HepG2 (cell line): Measurements from ENCODE around the gene GTF2IRD2. TPM values are rescaled to one million over a fixed set of nuclear protein-coding genes. Genes with fewer than 3 reads are reported as not detected.
"Not testable (repeated sequence)": the region's sequence is repeated elsewhere in the genome, so short reads cannot be mapped to it uniquely, and the experiment has no call there.

Experiments
- ATAC-seq: fragments of 200-7000 bp; cut with Tn5 transposase; 3 replicates; pipeline ENCODE4 v1.9.1; 2020; ENCODE audit warnings: mild to moderate bottlenecking, moderate library complexity
- Bru-seq: library from RNA; stranded (reverse); fragments of 400-500 nt; gene quantifications from one replicate; lab custom pipeline; 2021; lab: Mats Ljungman, UMichigan
- BruChase-seq, 2 experiments: library from RNA; stranded (reverse); fragments of 400-500 nt; gene quantifications; one replicate each; lab custom pipeline; 2021; lab: Mats Ljungman, UMichigan
- BruUV-seq: library from RNA; stranded (reverse); fragments of 400-500 nt; replicated peaks from 2 replicates; lab custom pipeline; 2021; lab: Mats Ljungman, UMichigan
- CTCF ChIA-PET: fragments of 300-600 bp; formaldehyde crosslinking; extraction: SDS; loops from one replicate; lab custom pipeline; 2021; ENCODE audit warnings: low total read pairs, inconsistent platforms, low intra/inter-chr PET ratio; lab: Yijun Ruan, JAX
- POLR2A ChIA-PET: fragments of 350-600 bp; sonication (Branson Sonifier 250); formaldehyde crosslinking; loops from one replicate; lab custom pipeline; 2020; ENCODE audit warnings: antibody characterized with exemption, inconsistent platforms; lab: Yijun Ruan, JAX
- DNase-seq: peaks from one replicate; pipeline ENCODE4 v3.0.0-alpha.2; 2015; ENCODE audit warnings: low spot score
- FAIRE-seq: peaks from 3 replicates; lab custom pipeline; 2011; peaks lifted over from hg19 to GRCh38; lab: Jason Lieb, UNC
- H2AFZ ChIP-seq: one replicate; pipeline ENCODE4 v1.6.1; 2011; ENCODE audit warnings: low read length, inconsistent platforms
- H3K27ac ChIP-seq: fragments of 300-600 bp; 3 replicates; pipeline ENCODE4 v1.8.0; 2011; ENCODE audit warnings: mixed run types, mild to moderate bottlenecking, mixed read lengths, low read length, inconsistent platforms; ENCODE audit not compliant: insufficient read depth; ENCODE audit errors: extremely low read length
- H3K27me3 ChIP-seq, 2 experiments: fragments of 200-600 bp in 1 of 2; 2 replicates in 1 of 2; 3 replicates in 1 of 2; pipeline versions ENCODE4 v1.6.0 to v1.8.0; 2011; ENCODE audit warnings: low read length in 2 of 2, mild to moderate bottlenecking in 2 of 2, moderate library complexity in 2 of 2, inconsistent platforms in 1 of 2; ENCODE audit not compliant: insufficient read depth in 2 of 2, control insufficient read depth in 1 of 2
- H3K36me3 ChIP-seq, 2 experiments: fragments of 200-600 bp in 1 of 2; replicated peaks in 1 of 2; 2 replicates in 1 of 2; 3 replicates in 1 of 2; pipeline versions ENCODE4 v1.5.1 to v1.8.0; 2011; ENCODE audit warnings: low read length in 2 of 2, inconsistent platforms in 1 of 2; ENCODE audit not compliant: insufficient read depth in 2 of 2, control insufficient read depth in 1 of 2
- H3K4me1 ChIP-seq: 2 replicates; pipeline ENCODE4 v1.5.1; 2012; ENCODE audit warnings: low read length, inconsistent platforms; ENCODE audit not compliant: insufficient read depth
- H3K4me2 ChIP-seq: 2 replicates; pipeline ENCODE4 v1.6.0; 2011; ENCODE audit warnings: low read depth, low read length, inconsistent platforms
- H3K4me3 ChIP-seq, 3 experiments: fragments of 200-600 bp in 1 of 3; sonication (generic), shearing (Covaris generic) in 1 of 3; replicated peaks in 1 of 3; 2 replicates each; pipeline ENCODE4 v1.5.1; 2011 to 2016; ENCODE audit warnings: low read length in 3 of 3, inconsistent platforms in 2 of 3, low read depth in 2 of 3, mild to moderate bottlenecking in 2 of 3, control low read depth in 1 of 3, mixed read lengths in 1 of 3; ENCODE audit not compliant: insufficient read depth in 1 of 3
- H3K79me2 ChIP-seq: one replicate; pipeline ENCODE4 v1.6.1; 2011; ENCODE audit warnings: low read length, inconsistent platforms; ENCODE audit not compliant: insufficient read depth
- H3K9ac ChIP-seq: 2 replicates; pipeline ENCODE4 v1.6.0; 2011; ENCODE audit warnings: mild to moderate bottlenecking, low read depth, low read length, inconsistent platforms; ENCODE audit not compliant: insufficient read depth
- H3K9me3 ChIP-seq: 2 replicates; pipeline ENCODE4 v1.5.1; 2012; ENCODE audit warnings: mild to moderate bottlenecking, low read length
- H4K20me1 ChIP-seq: 2 replicates; pipeline ENCODE4 v1.6.0; 2011; ENCODE audit warnings: inconsistent platforms, mild to moderate bottlenecking, low read length, moderate library complexity; ENCODE audit not compliant: insufficient read depth
- WGBS: methylation state at CpG from one replicate; pipeline ENCODE4 v1.1.6; 2017; ENCODE audit warnings: low lambda C conversion rate; 5-methylcytosine and 5-hydroxymethylcytosine counted together
- in situ Hi-C: cut with HindIII; loops from 2 replicates; pipeline ENCODE4 v1.10.0; 2017; ENCODE audit warnings: low pct_unique_long_range_greater_than_20kb; ENCODE audit not compliant: extremely low pct_ligation_motif_present
- intact Hi-C: fragments of 100-400 bp; cut with micrococcal nuclease; formaldehyde crosslinking; loops from one replicate; pipeline ENCODE4 v1.10.0; 2022; ENCODE audit not compliant: unreplicated experiment
- long read RNA-seq, 2 experiments: library from RNA in 1 of 2; library from polyadenylated mRNA in 1 of 2; stranded (forward) in 1 of 2; unstranded in 1 of 2; transcript quantifications; one replicate each; pipeline ENCODE4 v2.0.0, GENCODE V29; 2019 to 2022
- polyA minus RNA-seq, 3 experiments: library from RNA; depleted of rRNA, polyadenylated mRNA; stranded (reverse); fragments of >200 nt; gene quantifications; 2 replicates each; pipeline ENCODE4 v1.2.3, GENCODE V29; 2011; ENCODE audit warnings: low replicate concordance in 1 of 3
- polyA plus RNA-seq, 8 experiments: library from polyadenylated mRNA; depleted of rRNA in 3 of 8; stranded (reverse) in 7 of 8; unstranded in 1 of 8; fragments of >200 nt; fragmentation: Illumina TruSeq in 4 of 8; extraction: Trizol in 4 of 8; gene quantifications; 2 replicates each; pipeline versions ENCODE4 v1.2.1 to v1.2.3, GENCODE V29; 2011 to 2016; ENCODE audit warnings: low read depth in 4 of 8, missing spikeins in 1 of 8, mixed read lengths in 1 of 8; ENCODE audit not compliant: insufficient read depth in 1 of 8
- total RNA-seq, 5 experiments: library from RNA; depleted of rRNA; stranded (reverse); fragments of >200 nt; fragmentation: Illumina TruSeq; extraction: Trizol; gene quantifications; 2 replicates each; pipeline ENCODE4 v1.2.3, GENCODE V29; 2016; ENCODE audit warnings: low read depth in 1 of 5

The GTF2IRD2 gene
- total RNA-seq (2016; rRNA removed; fragmentation: Illumina TruSeq; extraction: Trizol) (4.4 and 6.5 TPM in 2 replicates), polyA plus RNA-seq (2011; rRNA removed) (9.4 and 11.2 TPM in 2 replicates), polyA minus RNA-seq (2011; rRNA and poly(A)+ RNA removed; ENCODE audit: low replicate concordance) (3.3 and 6.2 TPM in 2 replicates), Bru-seq, nascent RNA (percentile 45 among the genes with signal in this experiment), BruChase-seq, experiment 1, labeled RNA remaining after a 6-hour chase (percentile 44 among the genes with signal in this experiment), BruChase-seq, experiment 2, labeled RNA remaining after a 2-hour chase (percentile 45 among the genes with signal in this experiment)
- total RNA-seq (2016; cell fraction: cytosol; rRNA removed; fragmentation: Illumina TruSeq; extraction: Trizol; ENCODE audit: low read depth), result 15.2 and 16.5 TPM in 2 replicates
- total RNA-seq (2016; cell fraction: insoluble cytoplasmic fraction; rRNA removed; fragmentation: Illumina TruSeq; extraction: Trizol), result 5.2 and 5.5 TPM in 2 replicates
- total RNA-seq (2016; cell fraction: membrane; rRNA removed; fragmentation: Illumina TruSeq; extraction: Trizol), result 10.4 and 16.6 TPM in 2 replicates
- total RNA-seq (2016; cell fraction: nucleus; rRNA removed; fragmentation: Illumina TruSeq; extraction: Trizol), result 5.0 and 5.3 TPM in 2 replicates
- 2.1 and 3.0 TPM in 2 replicates for polyA plus RNA-seq (2011; cell fraction: cytosol; rRNA removed)
- 6.6 and 7.1 TPM in 2 replicates for polyA plus RNA-seq (2011; cell fraction: nucleus; rRNA removed)
- 6.2 and 11.7 TPM in 2 replicates for polyA plus RNA-seq (2012)
- 16.1 and 25.1 TPM in 2 replicates for polyA plus RNA-seq (2016; cell fraction: cytosol; fragmentation: Illumina TruSeq; extraction: Trizol; ENCODE audit: low read depth)
- polyA plus RNA-seq (2016; cell fraction: insoluble cytoplasmic fraction; fragmentation: Illumina TruSeq; extraction: Trizol; ENCODE audit: low read depth), result 4.1 and 7.9 TPM in 2 replicates
- 7.9 and 17.4 TPM in 2 replicates for polyA plus RNA-seq (2016; cell fraction: membrane; fragmentation: Illumina TruSeq; extraction: Trizol; ENCODE audit: low read depth)
- polyA plus RNA-seq (2016; cell fraction: nucleus; fragmentation: Illumina TruSeq; extraction: Trizol; ENCODE audit: insufficient read depth, low read depth), result 6.9 and 12.7 TPM in 2 replicates
- 0.69 and 0.70 TPM in 2 replicates for polyA minus RNA-seq (2011; cell fraction: cytosol; rRNA and poly(A)+ RNA removed)
- polyA minus RNA-seq (2011; cell fraction: nucleus; rRNA and poly(A)+ RNA removed), result 6.3 and 11.8 TPM in 2 replicates
- long read RNA-seq, experiment 1, partial matches to known transcripts, result 0 of 5 reads
- long read RNA-seq, experiment 1, other reads (novel, unspliced or antisense), result 1 of 5 reads
- long read RNA-seq, experiment 2, transcript GTF2IRD2-205 (3 exons, 578 nt), result major isoform, 7 of 10 reads
- long read RNA-seq, experiment 2, partial matches to known transcripts, result 1 of 10 reads
- long read RNA-seq, experiment 2, other reads (novel, unspliced or antisense), result 2 of 10 reads

GRCh38 chr7:74850833-74851721 is at the start of gene GTF2IRD2:
Gene GTF2IRD2, minus strand, starts transcription at chr7:74851605. Its CDS starts 15,227 bp downstream, at chr7:74836378.
- intact Hi-C loops, H3K36me3 ChIP-seq, H3K9me3 ChIP-seq, H3K4me1 ChIP-seq, H3K79me2 ChIP-seq, H3K27ac ChIP-seq, in situ Hi-C loops, FAIRE-seq, DNase-seq, H3K4me3 ChIP-seq, POLR2A ChIA-PET, H4K20me1 ChIP-seq, H2AFZ ChIP-seq, H3K9ac ChIP-seq, H3K27me3 ChIP-seq, BruUV-seq, H3K4me2 ChIP-seq, CTCF ChIA-PET: not testable (repeated sequence)
- ATAC-seq, result peak; percentile 87
- no CpG with 5 or more reads among the region's 97 CpGs for WGBS
